Adipocyte (in vitro differentiated cells): ENCODE data around the gene PCDH15.

Experiments used
- DNase-seq: peaks from one replicate; pipeline ENCODE4 v3.0.0-alpha.2; 2015; ENCODE audit warnings: low read depth
- H3K27me3 ChIP-seq: replicated peaks from 2 replicates; pipeline ENCODE4 v1.7.0; 2013; ENCODE audit warnings: mild to moderate bottlenecking, low read length, moderate library complexity; ENCODE audit not compliant: control insufficient read depth, insufficient read depth
- H3K36me3 ChIP-seq: 2 replicates; pipeline ENCODE4 v1.7.0; 2013; ENCODE audit warnings: low read length, mild to moderate bottlenecking, moderate library complexity; ENCODE audit not compliant: control insufficient read depth, insufficient read depth, severe bottlenecking
- H3K4me1 ChIP-seq: 2 replicates; pipeline ENCODE4 v1.7.0; 2013; ENCODE audit warnings: mild to moderate bottlenecking, low read length, moderate library complexity; ENCODE audit not compliant: control insufficient read depth, insufficient read depth
- H3K4me3 ChIP-seq: 2 replicates; pipeline ENCODE4 v1.7.0; 2013; ENCODE audit warnings: mild to moderate bottlenecking, low read length, moderate library complexity
- H3K9ac ChIP-seq: 2 replicates; pipeline ENCODE4 v1.7.0; 2013; ENCODE audit warnings: mild to moderate bottlenecking, low read length, moderate library complexity
- H3K9me3 ChIP-seq: 2 replicates; pipeline ENCODE4 v1.7.0; 2013; ENCODE audit warnings: mild to moderate bottlenecking, low read length, moderate library complexity; ENCODE audit not compliant: control insufficient read depth

The PCDH15 gene

DNA sequence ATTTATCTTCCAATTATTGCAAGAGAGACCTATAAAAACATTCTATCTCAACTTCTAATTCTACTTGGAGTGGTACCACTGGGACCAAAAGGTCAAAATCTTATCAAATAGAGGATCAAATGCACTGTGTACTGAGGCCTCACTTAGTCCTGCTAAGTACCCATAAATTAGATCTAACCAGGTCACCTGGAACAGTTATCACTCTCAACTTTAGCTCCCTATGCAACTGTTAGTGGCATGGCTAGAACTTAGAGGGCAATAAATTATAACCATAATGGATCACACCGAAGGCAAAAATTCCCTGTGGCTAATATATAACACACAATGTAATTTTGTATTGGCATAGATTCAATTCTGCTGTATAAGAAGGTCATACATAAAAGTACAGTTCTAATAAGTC, 428.9 kb downstream of the PCDH15 start:
- no peak overlapping the region for H3K4me3 ChIP-seq
- no peak for DNase-seq
- no peaks in the 10 kb centered on the region for H3K9me3 ChIP-seq
- no peaks in the 10 kb centered on the region for H3K4me1 ChIP-seq
- no peaks in the 10 kb centered on the region for H3K27me3 ChIP-seq
- no peaks in the 10 kb centered on the region for H3K36me3 ChIP-seq
- no peak overlapping the region for H3K9ac ChIP-seq

DNA sequence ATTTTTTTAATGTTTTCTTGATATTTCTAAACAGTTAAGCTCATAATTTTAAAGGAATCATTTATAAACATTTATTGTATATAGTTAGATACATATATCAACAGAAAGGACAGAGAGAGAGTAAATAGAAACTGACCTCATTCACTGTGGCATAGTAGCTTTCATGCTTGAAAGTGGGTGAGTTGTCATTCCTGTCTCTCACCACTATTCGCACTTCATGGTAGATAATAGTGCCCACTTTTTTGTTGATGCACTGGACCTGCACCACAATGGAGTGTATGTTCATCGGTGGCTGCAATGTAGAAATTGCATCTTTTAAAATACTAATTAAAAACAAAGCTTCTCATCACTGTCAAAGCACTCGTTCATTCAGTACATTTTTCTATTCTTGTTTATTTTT, 432.0 kb downstream of the PCDH15 start:
- H3K4me1 ChIP-seq: no peaks in the 10 kb centered on the region

DNA sequence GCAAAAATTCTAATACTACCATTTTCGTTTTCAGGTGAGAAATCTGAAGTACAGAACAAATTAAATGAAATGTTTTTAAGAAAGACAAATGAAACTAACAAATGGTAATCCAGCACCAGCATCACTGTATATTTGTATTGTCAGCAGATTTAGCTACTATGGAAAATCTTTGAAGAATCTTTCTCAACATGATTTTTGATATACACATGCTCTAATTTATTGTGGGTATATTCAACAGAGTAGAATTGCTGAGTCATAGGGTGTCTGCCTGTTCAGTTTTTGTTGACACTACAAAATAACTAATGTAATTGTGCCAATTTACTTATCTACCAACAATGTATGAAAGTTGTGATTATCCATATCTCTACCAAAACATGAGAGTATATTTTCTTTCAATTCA, 437.6 kb downstream of the PCDH15 start:
- no peak overlapping the region for H3K9ac ChIP-seq
- no peak for DNase-seq
- H3K9me3 ChIP-seq: peaks cover 3% of the 10 kb centered on the region
- H3K27me3 ChIP-seq: no peaks in the 10 kb centered on the region
- H3K36me3 ChIP-seq: no peaks in the 10 kb centered on the region
- H3K4me3 ChIP-seq: no peak overlapping the region
- no peaks in the 10 kb centered on the region for H3K4me1 ChIP-seq

More for the DNA sequence above, 432.0 kb downstream of the PCDH15 start:
- no peak for DNase-seq
- Histone ChIP-seq H3K36me3 (no peaks in the 10 kb centered on the region), H3K27me3 (no peaks in the 10 kb centered on the region), H3K9ac (no peak overlapping the region), H3K9me3 (no peaks in the 10 kb centered on the region), H3K4me3 (no peak overlapping the region)

DNA sequence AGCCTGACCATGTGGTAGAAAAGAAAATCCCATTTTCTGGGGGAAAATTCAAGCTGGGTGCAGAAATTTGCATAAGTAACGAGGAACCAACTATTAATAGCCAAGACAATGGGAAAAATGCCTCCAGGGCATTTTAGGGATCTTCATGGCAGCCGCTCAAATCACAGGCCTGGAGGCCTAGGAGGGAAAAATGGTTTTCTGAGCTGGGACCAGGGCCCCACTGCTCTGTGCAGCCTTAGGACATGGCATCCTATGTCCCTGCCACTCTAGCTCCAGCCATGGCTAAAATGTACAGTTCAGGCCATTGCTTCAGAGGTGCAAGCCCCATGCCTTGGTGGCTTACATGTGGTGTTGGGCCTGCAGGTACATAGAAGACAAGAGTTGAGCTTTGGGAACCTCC, 459.0 kb downstream of the PCDH15 start:
- no peak for DNase-seq
- H3K27me3 ChIP-seq: no peaks in the 10 kb centered on the region
- H3K4me3 ChIP-seq: no peak overlapping the region
- H3K36me3 ChIP-seq: no peaks in the 10 kb centered on the region
- no peak overlapping the region for H3K9ac ChIP-seq
- H3K4me1 ChIP-seq: no peaks in the 10 kb centered on the region
- H3K9me3 ChIP-seq: peaks cover 9% of the 10 kb centered on the region

DNA sequence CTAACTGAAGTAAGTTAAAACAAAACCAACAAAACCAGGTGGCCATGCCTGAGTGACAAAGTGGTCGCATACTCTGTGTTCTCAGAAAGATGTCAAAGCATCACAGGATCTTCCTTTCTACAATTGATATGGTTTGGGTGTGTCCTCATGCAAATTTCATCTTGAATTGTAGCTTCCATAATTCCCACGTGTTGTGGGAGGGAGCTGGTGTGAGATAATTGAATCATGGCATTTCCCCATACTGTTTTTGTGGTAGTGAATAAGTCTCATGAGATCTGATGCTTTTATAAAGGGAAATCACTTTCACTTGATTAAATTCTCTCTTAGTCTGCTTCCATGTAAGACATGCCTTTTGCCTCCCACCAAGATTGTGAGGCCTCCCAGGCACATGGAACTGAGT, 465.7 kb downstream of the PCDH15 start:
- H3K36me3 ChIP-seq: no peaks in the 10 kb centered on the region
- peaks cover 6% of the 10 kb centered on the region for H3K9me3 ChIP-seq
- DNase-seq: no peak
- no peaks in the 10 kb centered on the region for H3K4me1 ChIP-seq
- H3K27me3 ChIP-seq: no peaks in the 10 kb centered on the region
- H3K9ac ChIP-seq: no peak overlapping the region
- H3K4me3 ChIP-seq: no peak overlapping the region

DNA sequence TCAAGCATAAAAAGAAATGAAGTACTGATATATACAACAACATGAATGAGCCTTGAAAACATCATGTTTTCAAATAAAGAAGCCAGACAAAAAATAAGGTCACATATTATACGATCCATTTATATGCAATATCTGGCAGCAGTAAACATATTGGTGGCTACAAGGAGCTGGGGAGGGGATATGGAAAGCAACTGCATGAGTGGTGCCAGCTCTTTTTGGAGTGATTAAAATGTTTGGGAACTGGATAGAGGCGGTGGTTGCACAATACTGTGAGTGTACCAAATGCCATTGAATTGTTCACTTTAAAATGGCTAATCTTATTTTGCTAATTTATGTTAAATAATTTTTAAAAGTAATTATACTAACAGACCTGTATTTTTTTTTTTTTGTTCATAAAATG, 481.7 kb downstream of the PCDH15 start:
- Histone ChIP-seq H3K27me3 (no peaks in the 10 kb centered on the region), H3K4me1 (no peaks in the 10 kb centered on the region), H3K9ac (no peak overlapping the region), H3K9me3 (no peaks in the 10 kb centered on the region), H3K4me3 (no peak overlapping the region), H3K36me3 (no peaks in the 10 kb centered on the region)
- no peak for DNase-seq

DNA sequence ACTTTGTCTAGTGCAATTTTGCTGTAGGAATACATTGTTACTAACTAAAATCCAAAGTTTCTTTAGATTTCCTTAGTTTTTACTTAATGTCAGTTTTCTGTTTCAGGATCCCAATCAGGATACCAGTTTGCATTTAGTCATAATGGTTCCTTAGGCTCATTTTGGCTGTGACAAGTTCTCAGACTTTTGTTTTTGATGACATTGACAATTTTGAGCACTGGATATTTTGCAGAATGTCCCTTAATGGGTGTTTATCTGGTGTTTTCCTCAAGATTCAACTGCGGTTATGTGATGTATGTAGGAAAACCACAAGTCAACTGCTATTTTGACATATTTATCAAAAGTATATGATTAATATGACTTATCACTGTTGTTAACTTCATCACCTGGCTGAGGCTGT, 482.6 kb downstream of the PCDH15 start:
- no peak for DNase-seq
- no peaks in the 10 kb centered on the region for H3K27me3 ChIP-seq
- H3K36me3 ChIP-seq: no peaks in the 10 kb centered on the region
- no peaks in the 10 kb centered on the region for H3K4me1 ChIP-seq
- no peak overlapping the region for H3K9ac ChIP-seq
- no peak overlapping the region for H3K4me3 ChIP-seq
- no peaks in the 10 kb centered on the region for H3K9me3 ChIP-seq

DNA sequence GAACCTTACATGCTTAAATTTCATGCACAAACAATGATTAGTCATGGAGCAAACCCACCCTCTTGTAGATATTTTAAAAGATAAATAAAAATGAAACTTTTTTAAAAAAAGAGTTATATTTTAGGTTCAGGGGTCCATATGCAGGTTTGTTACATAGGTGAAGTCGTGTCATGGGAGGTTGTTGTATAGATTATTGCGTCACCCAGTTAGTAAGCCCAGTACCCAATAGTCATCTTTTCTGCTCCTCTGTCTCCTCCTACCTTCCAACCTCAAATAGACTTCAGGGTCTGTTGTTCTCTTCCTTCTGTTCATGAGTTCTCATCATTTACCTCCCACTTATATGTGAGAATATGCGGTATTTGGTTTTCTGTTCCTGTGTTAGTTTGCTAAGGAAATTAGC, 486.6 kb downstream of the PCDH15 start:
- DNase-seq: no peak
- H3K27me3 ChIP-seq: no peaks in the 10 kb centered on the region
- no peaks in the 10 kb centered on the region for H3K4me1 ChIP-seq
- no peaks in the 10 kb centered on the region for H3K36me3 ChIP-seq
- no peak overlapping the region for H3K9ac ChIP-seq
- H3K4me3 ChIP-seq: no peak overlapping the region
- no peaks in the 10 kb centered on the region for H3K9me3 ChIP-seq

DNA sequence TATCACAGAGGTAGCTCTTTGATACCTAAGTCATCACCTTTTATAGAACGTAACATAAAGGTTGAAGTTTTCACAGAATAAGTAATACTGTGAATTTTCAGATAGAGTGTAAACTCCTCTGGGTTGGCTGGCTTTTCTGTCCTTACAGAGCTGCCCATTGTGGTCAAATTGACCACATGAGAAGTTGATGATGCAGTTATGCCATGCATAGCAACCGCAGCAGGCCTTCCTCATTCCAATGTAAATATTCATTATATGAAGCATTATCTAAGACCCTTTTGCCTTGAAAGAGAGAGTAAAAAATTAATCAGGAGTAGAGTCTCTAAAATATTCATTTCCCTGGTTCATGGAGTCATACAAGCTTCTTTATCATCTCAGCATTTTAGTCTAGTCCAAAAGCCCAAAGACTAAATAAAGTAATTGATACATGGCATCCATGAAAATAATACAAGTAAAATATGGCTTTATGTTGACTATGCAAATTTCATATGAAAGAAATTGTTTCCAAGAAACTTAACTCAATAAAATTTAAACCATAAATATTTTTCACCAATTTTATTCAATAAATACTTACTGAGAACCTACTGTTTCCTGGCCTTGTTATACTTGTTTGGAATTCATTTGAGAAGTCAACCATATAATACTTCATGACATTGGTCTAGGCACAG, 516.4 kb downstream of the PCDH15 start:
- Histone ChIP-seq H3K36me3 (no peaks in the 10 kb centered on the region), H3K27me3 (no peaks in the 10 kb centered on the region), H3K4me3 (no peak overlapping the region), H3K9me3 (no peaks in the 10 kb centered on the region), H3K4me1 (no peaks in the 10 kb centered on the region), H3K9ac (no peak overlapping the region)
- DNase-seq: no peak

DNA sequence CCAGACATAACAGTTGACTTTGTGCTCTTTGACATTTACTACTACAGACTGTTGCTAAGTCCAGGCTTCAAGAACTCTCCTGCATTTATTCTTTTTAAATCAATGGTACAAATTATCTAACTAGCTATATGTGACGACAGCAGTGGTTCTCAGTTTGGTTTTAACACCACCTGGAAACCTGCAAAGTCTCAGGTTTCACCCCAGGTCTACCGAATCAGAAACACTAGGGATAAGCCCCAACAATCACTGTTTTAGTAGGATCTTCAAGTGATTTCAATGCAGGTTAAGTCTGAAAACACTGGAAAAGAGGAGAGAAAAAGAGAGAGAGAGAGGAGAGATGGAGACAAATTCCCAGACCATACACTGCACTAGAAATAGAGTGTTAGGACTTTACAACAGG, 519.0 kb downstream of the PCDH15 start:
- no peaks in the 10 kb centered on the region for H3K36me3 ChIP-seq
- H3K27me3 ChIP-seq: no peaks in the 10 kb centered on the region
- no peak overlapping the region for H3K4me3 ChIP-seq
- no peak overlapping the region for H3K9ac ChIP-seq
- DNase-seq: no peak
- H3K9me3 ChIP-seq: no peaks in the 10 kb centered on the region
- H3K4me1 ChIP-seq: no peaks in the 10 kb centered on the region

DNA sequence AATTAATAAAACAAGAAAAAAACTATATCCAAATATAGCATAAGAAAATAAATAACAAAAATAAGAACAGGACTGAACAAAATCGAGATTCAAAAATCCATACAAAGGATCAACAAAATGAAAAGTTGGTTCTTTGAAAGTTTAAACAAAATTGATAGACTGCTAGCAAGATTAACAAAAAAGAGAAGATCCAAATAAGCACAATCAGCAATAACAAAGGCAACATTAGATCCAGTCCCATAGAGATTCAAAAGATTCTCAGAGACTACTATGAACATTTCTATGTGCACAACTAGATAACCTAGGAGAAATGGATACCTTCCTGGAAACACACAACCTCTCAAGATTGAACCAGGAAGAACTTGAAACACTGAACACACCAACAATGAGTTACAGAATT, 534.6 kb downstream of the PCDH15 start:
- H3K36me3 ChIP-seq: no peaks in the 10 kb centered on the region
- DNase-seq: no peak
- H3K27me3 ChIP-seq: no peaks in the 10 kb centered on the region
- no peaks in the 10 kb centered on the region for H3K9me3 ChIP-seq
- no peaks in the 10 kb centered on the region for H3K4me1 ChIP-seq
- H3K4me3 ChIP-seq: no peak overlapping the region
- no peak overlapping the region for H3K9ac ChIP-seq

DNA sequence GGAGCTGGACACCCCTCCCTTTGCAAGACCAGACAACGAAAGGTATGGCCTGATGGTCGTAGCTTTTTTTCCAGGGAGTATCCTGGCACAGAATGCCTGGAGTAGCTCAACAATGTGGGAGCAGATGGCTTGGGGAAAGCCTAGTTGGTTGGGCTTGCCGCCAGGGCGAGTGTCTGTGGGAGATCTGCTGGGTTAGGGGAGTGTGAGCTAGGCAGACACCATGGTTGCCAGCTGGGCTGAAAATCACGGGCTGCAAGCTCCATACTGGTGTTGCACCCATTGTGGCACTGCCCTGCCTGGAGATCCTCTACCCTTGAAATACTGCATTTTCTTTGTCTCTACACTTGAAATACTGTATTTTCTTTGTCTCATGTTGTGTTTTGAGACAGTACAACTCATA, 538.3 kb downstream of the PCDH15 start:
- Histone ChIP-seq H3K27me3 (no peaks in the 10 kb centered on the region), H3K9me3 (no peaks in the 10 kb centered on the region), H3K36me3 (no peaks in the 10 kb centered on the region), H3K4me3 (no peak overlapping the region), H3K4me1 (no peaks in the 10 kb centered on the region), H3K9ac (no peak overlapping the region)
- DNase-seq: no peak
